ENCODE results near the gene C5. TPM values are rescaled to one million over a fixed set of nuclear protein-coding genes. Genes with fewer than 3 reads are reported as not detected.
A peak's percentile ranks its signal among the peaks of the same experiment; 100 is the strongest.

Gene C5
- total RNA-seq, 2 experiments from 2014 or later, result 3.8 to 7.9 TPM

- CTCF ChIA-PET (ENCODE audit: unreplicated experiment), result interaction anchor here (0.6 to 1.0 kb wide), 3 partner anchors 39 to 46 kb away, joined by 3 to 4 read pairs (median 4); no protein-coding TSS in a partner anchor
- intact Hi-C loops (cut with micrococcal nuclease; ENCODE audit: unreplicated experiment), result no loop called here
These were observed 117.8 kb downstream of the C5 start for GRCh38 chr9:120932086-120932823.

GRCh38 chr9:120931231-120932085 is 118.6 kb downstream of the C5 start:
- no peak for TF ChIP-seq CTCF (conservative IDR thresholded peaks at IDR 0.05; ENCODE audit: low read length)
- no peak for TF ChIP-seq EZH2phosphoT487 (IDR thresholded peaks at IDR 0.05; ENCODE audit: borderline replicate concordance, low read depth, low read length)
- ChIA-PET CTCF (ENCODE audit: unreplicated experiment) (interaction anchor here (0.6 to 1.0 kb wide), 4 partner anchors 38 to 65 kb away, joined by 3 to 4 read pairs (median 4); no protein-coding TSS in a partner anchor), POLR2A (interaction anchor here (0.6 to 21.2 kb wide), 12 partner anchors 9 to 78 kb away, joined by 3 to 372 read pairs (median 5); partner anchors contain the start of gene PHF19)
- intact Hi-C loops (cut with micrococcal nuclease; ENCODE audit: unreplicated experiment), result loop anchor here (1.0 kb wide), 1 partner anchor 54 kb away; the partner anchor contains the start of gene PHF19
- peak overlapping the region; percentile 2; the same call in 1 of the 2 replicates for H2AFZ ChIP-seq (ENCODE audit: low read length)
- H3K36me3 ChIP-seq (ENCODE audit: insufficient read depth, low read length), result no peaks in the 10 kb centered on the region
- peak overlapping the region; percentile 78 for H3K4me2 ChIP-seq (ENCODE audit: low read length)
- peak overlapping the region; percentile 26 for H3K4me3 ChIP-seq (ENCODE audit: low read depth, low read length, poor library complexity, severe bottlenecking)
- H3K9me2 ChIP-seq (ENCODE audit: insufficient read depth, low read length), result no peaks in the 10 kb centered on the region
- H3K9me3 ChIP-seq (ENCODE audit: low read length), result no peaks in the 10 kb centered on the region
- BruUV-seq (replicated peaks), result TSS peak; percentile 87
- H3K4me1 ChIP-seq (ENCODE audit: insufficient read depth, low read length, poor library complexity, severe bottlenecking), result peaks cover 99% of the 10 kb centered on the region
- peaks cover 13% of the 10 kb centered on the region; the same call in 1 of the 2 replicates for H3K79me2 ChIP-seq (ENCODE audit: insufficient read depth, low read depth, low read length)
- DNase-seq (ENCODE audit: low spot score), result peak; percentile 80
- no peaks in the 10 kb centered on the region for H4K20me1 ChIP-seq (ENCODE audit: insufficient read depth, low read length)
- peak overlapping the region; percentile 96 for H3K27ac ChIP-seq (ENCODE audit: low read depth, low read length, poor library complexity, severe bottlenecking)

More at GRCh38 chr9:120932086-120932823, 117.8 kb downstream of the C5 start:
- POLR2A ChIA-PET, result interaction anchor here (0.6 to 21.2 kb wide), 14 partner anchors 10 to 78 kb away, joined by 3 to 372 read pairs (median 5); partner anchors contain the start of gene PHF19
- H3K4me3 ChIP-seq (ENCODE audit: low read depth, low read length, poor library complexity, severe bottlenecking), result peak overlapping the region; percentile 26
- H3K36me3 ChIP-seq (ENCODE audit: insufficient read depth, low read length), result no peaks in the 10 kb centered on the region
- H3K27ac ChIP-seq (ENCODE audit: low read depth, low read length, poor library complexity, severe bottlenecking), result peak overlapping the region; percentile 96
- H3K4me2 ChIP-seq (ENCODE audit: low read length), result peak overlapping the region; percentile 78
- peaks cover 13% of the 10 kb centered on the region; the same call in 1 of the 2 replicates for H3K79me2 ChIP-seq (ENCODE audit: insufficient read depth, low read depth, low read length)
- no peaks in the 10 kb centered on the region for H3K9me3 ChIP-seq (ENCODE audit: low read length)
- H3K9me2 ChIP-seq (ENCODE audit: insufficient read depth, low read length), result no peaks in the 10 kb centered on the region
- peak overlapping the region; percentile 10; the same call in 1 of the 2 replicates for H2AFZ ChIP-seq (ENCODE audit: low read length)
- BruUV-seq (replicated peaks), result no TSS peak
- DNase-seq (ENCODE audit: low spot score), result peak; percentile 33
- no peaks in the 10 kb centered on the region for H4K20me1 ChIP-seq (ENCODE audit: insufficient read depth, low read length)
- H3K4me1 ChIP-seq (ENCODE audit: insufficient read depth, low read length, poor library complexity, severe bottlenecking), result peaks cover 99% of the 10 kb centered on the region
- TF ChIP-seq CTCF (conservative IDR thresholded peaks at IDR 0.05; ENCODE audit: low read length) (no peak), EZH2phosphoT487 (IDR thresholded peaks at IDR 0.05; ENCODE audit: borderline replicate concordance, low read depth, low read length) (no peak)
